Measurements from ENCODE around the gene C4orf46.

C4orf46 gene

DNA sequence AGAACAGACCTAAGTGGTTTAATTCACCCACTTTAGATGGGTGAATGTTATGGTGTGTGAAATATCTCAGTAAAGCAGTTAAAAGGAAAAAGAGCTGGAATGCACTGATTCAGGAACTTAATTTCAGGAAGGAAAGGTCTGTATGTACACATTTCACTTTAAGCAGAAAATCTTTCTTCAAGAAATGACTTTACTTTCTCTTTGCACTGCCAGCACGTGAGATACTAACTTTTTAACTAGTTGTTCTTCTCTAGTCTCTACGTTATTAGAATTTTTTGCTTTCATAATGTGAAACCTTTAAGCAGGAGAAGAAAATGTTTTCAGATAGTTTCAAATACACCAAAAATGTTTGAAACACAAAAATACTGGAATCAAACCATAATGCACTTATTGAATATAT is 18.8 kb downstream of the C4orf46 start:
- no peak for DNase-seq (ENCODE audit: low read depth)
- TF ChIP-seq, protein P1, sequence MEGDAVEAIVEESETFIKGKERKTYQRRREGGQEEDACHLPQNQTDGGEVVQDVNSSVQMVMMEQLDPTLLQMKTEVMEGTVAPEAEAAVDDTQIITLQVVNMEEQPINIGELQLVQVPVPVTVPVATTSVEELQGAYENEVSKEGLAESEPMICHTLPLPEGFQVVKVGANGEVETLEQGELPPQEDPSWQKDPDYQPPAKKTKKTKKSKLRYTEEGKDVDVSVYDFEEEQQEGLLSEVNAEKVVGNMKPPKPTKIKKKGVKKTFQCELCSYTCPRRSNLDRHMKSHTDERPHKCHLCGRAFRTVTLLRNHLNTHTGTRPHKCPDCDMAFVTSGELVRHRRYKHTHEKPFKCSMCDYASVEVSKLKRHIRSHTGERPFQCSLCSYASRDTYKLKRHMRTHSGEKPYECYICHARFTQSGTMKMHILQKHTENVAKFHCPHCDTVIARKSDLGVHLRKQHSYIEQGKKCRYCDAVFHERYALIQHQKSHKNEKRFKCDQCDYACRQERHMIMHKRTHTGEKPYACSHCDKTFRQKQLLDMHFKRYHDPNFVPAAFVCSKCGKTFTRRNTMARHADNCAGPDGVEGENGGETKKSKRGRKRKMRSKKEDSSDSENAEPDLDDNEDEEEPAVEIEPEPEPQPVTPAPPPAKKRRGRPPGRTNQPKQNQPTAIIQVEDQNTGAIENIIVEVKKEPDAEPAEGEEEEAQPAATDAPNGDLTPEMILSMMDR (IDR thresholded peaks at IDR 0.05; ENCODE audit: control insufficient read depth, extremely low read depth, insufficient read depth) = no peak
- no peak overlapping the region for H3K4me3 ChIP-seq (ENCODE audit: low read depth, low read length)

DNA sequence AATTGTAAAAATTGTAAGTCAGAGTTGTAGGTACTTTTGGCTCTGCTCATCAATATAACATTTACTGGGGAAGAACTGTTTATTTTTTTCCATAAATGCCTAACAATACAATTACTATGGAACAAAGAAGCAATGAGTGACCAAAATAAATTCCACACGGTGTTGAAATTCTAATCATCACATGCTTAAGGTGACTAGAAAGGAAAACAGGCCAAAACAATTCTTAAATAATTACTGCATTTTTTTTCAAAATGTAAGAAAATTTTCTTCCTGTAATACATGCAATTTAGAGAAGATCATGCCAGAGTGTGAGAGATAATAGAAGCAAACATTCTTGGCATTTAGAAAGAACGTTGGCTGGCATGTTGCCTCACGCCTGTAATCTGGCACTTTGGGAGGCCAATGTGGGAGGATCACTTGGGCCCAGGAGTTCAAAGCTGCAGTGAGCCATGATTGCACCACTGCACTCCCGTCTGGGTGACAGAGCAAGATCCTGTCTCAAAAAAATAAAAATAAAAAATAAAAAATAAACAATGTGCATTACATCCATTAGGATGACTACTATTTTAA is 22.5 kb downstream of the C4orf46 start:
- no peak for DNase-seq (ENCODE audit: low read depth)
- no peak overlapping the region for H3K4me3 ChIP-seq (ENCODE audit: low read depth, low read length)
- TF ChIP-seq, protein P1 (IDR thresholded peaks at IDR 0.05; ENCODE audit: control insufficient read depth, extremely low read depth, insufficient read depth) = no peak

DNA sequence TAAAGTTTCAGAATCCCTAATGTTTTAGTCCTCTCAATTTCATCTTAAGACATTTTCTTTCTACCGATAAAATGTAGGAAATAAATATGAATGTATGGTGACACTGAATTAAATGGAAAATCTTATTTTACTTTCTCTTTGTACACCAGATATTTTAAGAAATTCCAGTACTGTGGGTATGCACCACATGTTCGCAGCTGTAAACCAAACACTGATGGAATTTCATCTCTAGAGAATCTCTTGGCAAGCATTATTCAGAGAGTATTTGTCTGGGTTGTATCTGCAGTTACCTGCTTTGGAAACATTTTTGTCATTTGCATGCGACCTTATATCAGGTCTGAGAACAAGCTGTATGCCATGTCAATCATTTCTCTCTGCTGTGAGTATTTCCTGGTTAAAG is 26.9 kb downstream of the C4orf46 start:
- H3K4me3 ChIP-seq (ENCODE audit: low read depth, low read length) = no peak overlapping the region
- no peak for DNase-seq (ENCODE audit: low read depth)
- TF ChIP-seq, protein P1 (IDR thresholded peaks at IDR 0.05; ENCODE audit: control insufficient read depth, extremely low read depth, insufficient read depth) = no peak

DNA sequence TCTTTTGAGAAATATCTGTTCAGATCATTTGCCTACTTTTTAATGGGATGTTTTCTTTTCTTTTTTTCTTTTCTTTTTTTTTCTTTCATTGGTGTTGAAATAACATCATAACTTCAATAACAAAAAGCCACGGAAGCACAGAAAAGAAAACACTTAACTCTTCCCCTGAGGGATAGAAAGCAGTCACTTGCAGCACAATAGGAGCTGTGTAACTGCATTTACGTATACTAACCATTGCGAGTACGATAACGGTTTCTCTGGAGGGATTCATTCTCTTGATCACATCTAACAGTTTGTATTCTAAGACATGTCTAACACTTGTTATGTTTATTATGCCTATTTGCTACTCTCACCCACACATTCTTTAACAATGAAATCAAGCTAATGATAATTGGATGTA is 27.3 kb downstream of the C4orf46 start:
- TF ChIP-seq, protein P1 (IDR thresholded peaks at IDR 0.05; ENCODE audit: control insufficient read depth, extremely low read depth, insufficient read depth) = no peak
- no peak overlapping the region for H3K4me3 ChIP-seq (ENCODE audit: low read depth, low read length)
- no peak for DNase-seq (ENCODE audit: low read depth)

DNA sequence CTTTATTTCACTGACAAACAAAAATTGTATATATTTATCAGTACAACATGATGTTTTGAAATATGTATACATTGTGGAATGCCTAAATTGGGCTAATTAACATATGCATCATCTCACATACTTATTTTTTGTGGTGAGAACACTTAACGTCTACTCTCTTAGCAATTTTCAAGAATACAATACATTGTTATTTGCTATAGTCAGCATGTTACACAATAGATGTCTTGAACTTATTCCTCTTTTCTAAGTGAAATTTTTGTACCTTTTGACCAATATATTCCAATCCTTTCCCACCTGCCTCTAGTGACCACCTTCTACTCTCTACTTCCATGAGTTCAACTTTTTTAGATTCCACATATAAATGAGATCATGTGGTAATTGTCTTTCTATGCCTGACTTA is 35.1 kb downstream of the C4orf46 start:
- TF ChIP-seq, protein P1 (IDR thresholded peaks at IDR 0.05; ENCODE audit: control insufficient read depth, extremely low read depth, insufficient read depth) = no peak
- H3K4me3 ChIP-seq (ENCODE audit: low read depth, low read length) = no peak overlapping the region
- no peak for DNase-seq (ENCODE audit: low read depth)

DNA sequence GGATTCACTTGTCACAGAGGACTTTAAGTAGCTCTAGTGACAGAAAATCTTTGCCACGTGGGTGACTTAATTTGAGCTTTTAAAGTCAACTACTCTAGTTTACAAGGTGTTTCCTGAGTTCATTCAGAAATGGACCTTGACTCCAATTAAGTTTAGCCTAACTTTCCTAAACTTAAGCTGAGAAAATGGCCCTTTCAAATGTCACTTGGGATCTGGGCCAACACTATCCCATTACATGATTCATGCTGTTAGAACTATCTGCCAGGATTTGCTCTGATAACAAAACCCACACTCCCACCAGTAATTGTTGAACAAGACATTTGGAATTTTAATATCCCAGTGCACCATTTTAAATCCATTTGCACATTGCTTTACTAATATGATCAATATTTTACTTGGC is 40.8 kb downstream of the C4orf46 start:
- DNase-seq (ENCODE audit: low read depth) = no peak
- no peak overlapping the region for H3K4me3 ChIP-seq (ENCODE audit: low read depth, low read length)
- TF ChIP-seq, protein P1 (IDR thresholded peaks at IDR 0.05; ENCODE audit: control insufficient read depth, extremely low read depth, insufficient read depth) = no peak

- TF ChIP-seq, protein P1 (IDR thresholded peaks at IDR 0.05; ENCODE audit: control insufficient read depth, extremely low read depth, insufficient read depth) = no peak
- no peak for DNase-seq (ENCODE audit: low read depth)
- no peak overlapping the region for H3K4me3 ChIP-seq (ENCODE audit: low read depth, low read length)
These were observed 46.1 kb downstream of the C4orf46 start for GRCh38 chr4:158625544-158625943.
